Purkinje cell (primary cell): Measurements from ENCODE around the gene TMUB2. TPM values are rescaled to one million over a fixed set of nuclear protein-coding genes. Genes with fewer than 3 reads are reported as not detected.

Experiments used
- polyA plus RNA-seq: library from polyadenylated mRNA; unstranded; fragments of >200 nt; fragmentation: Nextera tagmentation; gene quantifications from 2 replicates; pipeline ENCODE4 v1.2.1, GENCODE V29; 2014

TMUB2 gene
- 12.4 and 24.1 TPM in 2 replicates for polyA plus RNA-seq

GRCh38 chr17:44186307-44187130 lies at the start of gene TMUB2:
Gene TMUB2, plus strand, starts transcription at chr17:44186972. Its CDS starts 737 bp downstream, at chr17:44187709.

DNA sequence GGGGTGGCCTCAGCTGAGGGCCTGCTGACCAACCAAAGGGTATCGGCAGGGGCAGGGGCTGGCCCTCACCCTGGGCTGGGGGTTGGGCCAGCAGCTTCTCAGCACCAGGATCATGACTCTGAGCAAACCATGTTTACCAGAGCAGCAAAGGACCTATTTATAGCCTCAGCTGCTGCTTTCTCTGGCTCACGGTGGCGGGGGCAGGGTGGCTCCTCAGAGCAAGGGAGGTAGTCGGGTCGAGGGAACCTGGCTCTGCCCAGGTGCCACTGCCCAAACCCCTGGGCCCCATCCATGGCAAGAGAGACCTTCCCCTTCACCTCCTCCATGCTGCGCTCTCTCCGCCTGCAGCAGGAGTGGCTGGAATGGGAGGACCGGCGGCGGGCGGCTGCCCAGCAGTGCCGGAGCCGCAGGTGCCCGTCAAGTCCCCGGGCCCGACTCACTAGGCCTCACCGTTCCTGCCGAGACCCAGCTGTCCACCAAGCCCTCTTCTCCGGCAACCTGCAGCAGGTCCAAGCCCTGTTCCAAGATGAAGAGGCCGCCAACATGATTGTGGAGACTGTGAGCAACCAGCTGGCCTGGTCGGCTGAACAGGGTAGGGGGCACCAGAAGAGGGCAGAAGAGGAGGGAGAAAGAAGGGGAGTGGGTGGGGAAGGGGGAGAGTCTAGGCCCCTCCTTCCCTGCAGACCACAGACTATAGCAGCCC lies 16.1 kb upstream of the TMUB2 start, which contains the start of gene ASB16:
TSS of gene ASB16 (plus strand) at position 206 of the 703 bp plus-strand sequence. CDS start at position 292, 86 bp downstream.

DNA sequence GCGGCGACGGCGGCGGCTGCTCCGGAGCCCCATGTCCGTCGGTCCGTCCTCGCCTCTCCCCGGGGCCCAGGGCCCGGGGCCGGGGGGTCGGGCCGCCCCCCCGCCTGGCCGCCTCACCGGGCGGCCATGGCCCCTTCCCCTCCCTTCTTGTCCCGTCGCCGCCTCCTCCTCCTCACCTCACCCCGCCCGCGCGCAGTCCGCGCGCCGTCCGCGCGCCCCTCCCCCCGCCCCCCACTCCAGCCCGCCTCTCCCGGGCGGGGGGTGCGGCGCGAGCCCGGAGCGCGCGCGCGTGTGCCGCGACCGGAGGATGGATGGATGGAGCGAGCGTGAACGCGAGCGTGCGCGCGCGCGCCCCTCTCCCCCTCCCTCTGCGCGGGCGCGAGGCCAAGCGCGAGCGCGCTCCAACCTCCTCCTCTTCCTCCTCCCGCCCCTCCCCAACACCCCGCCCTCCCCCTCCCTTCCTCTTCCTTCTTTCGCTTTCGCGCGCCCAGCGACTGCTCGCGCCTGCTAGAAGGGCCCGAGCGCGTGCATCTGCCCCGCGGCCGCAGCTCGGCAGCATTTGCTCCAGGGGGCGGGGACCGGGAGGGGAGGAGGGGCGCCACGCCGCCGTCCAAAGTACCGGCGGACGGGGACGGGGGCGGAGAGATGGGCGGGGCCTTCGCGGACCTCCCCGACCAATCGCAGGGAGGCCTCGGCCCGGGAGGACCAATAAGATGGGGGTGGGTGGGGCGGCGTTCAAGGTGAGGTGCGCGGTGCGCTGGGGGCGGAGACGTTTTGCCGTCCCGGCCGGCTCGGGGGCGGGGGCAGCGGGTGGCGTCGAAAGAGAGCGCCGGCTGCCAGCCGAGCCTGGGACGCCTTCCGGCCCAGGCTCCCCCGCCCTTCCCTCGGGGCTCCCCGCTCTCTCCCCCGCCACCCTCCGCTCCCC lies 13.0 kb downstream of the TMUB2 start, which contains the start of gene ATXN7L3:
TSS of gene ATXN7L3 (minus strand) at position 332 of the 925 bp plus-strand sequence. CDS start 1,814 bp downstream, outside the sequence.

GRCh38 chr17:44219616-44220212 lies 32.9 kb downstream of the TMUB2 start, which contains the start of gene UBTF:
Gene UBTF, minus strand, starts transcription at chr17:44219675. Its CDS starts 1,446 bp downstream, at chr17:44218229.

Other genes with a start within 250 kb of the TMUB2 start
- not detected in 2 replicates for gene PPY, start 244.5 kb upstream of the TMUB2 start, polyA plus RNA-seq
- not detected in 2 replicates for gene PYY, start 233.0 kb upstream of the TMUB2 start, polyA plus RNA-seq
- gene NAGS, start 182.3 kb upstream of the TMUB2 start, polyA plus RNA-seq: not detected in 2 replicates
- gene TMEM101, start 172.0 kb upstream of the TMUB2 start, polyA plus RNA-seq: 12.3 and 23.1 TPM in 2 replicates
- gene LSM12, start 120.3 kb upstream of the TMUB2 start, polyA plus RNA-seq: 20.8 and 42.8 TPM in 2 replicates
- 57.5 and 128 TPM in 2 replicates for gene G6PC3, start 116.2 kb upstream of the TMUB2 start, polyA plus RNA-seq
- 1.7 and 4.2 TPM in 2 replicates for gene HDAC5, start 63.3 kb upstream of the TMUB2 start, polyA plus RNA-seq
- gene HROB, start 45.0 kb upstream of the TMUB2 start, polyA plus RNA-seq: 0.20 and 1.3 TPM in 2 replicates
- gene ASB16, start 16.3 kb upstream of the TMUB2 start, polyA plus RNA-seq: not detected in 2 replicates
- 0.93 and 1.9 TPM in 2 replicates for gene ATXN7L3, start 12.9 kb downstream of the TMUB2 start, polyA plus RNA-seq
- gene UBTF, start 32.7 kb downstream of the TMUB2 start, polyA plus RNA-seq: 5.1 and 7.0 TPM in 2 replicates
- gene SLC4A1, start 81.2 kb downstream of the TMUB2 start, polyA plus RNA-seq: not detected in 2 replicates
- gene RUNDC3A, start 121.6 kb downstream of the TMUB2 start, polyA plus RNA-seq: 40.9 and 41.5 TPM in 2 replicates
- gene SLC25A39, start 137.9 kb downstream of the TMUB2 start, polyA plus RNA-seq: 5.0 and 6.5 TPM in 2 replicates
- gene GRN, start 158.3 kb downstream of the TMUB2 start, polyA plus RNA-seq: 22.6 and 29.9 TPM in 2 replicates
- 0.27 and 0.59 TPM in 2 replicates for gene FAM171A2, start 176.9 kb downstream of the TMUB2 start, polyA plus RNA-seq
- not detected in 2 replicates for gene ITGA2B, start 202.7 kb downstream of the TMUB2 start, polyA plus RNA-seq